Prostate gland (tissue), 2 donors: ENCODE data around the gene ACTL7B.

Experiments
- CTCF ChIP-seq, 4 experiments: fragments of 200-600 bp in 2 of 4; fragments of 450-650 bp in 2 of 4; sonication (generic) in 2 of 4; IDR thresholded peaks; 1 replicate in 3 of 4; 2 replicates in 1 of 4; pipeline ENCODE4 v1.5.1; 2016 to 2019; ENCODE audit warnings: antibody characterized with exemption in 4 of 4, mild to moderate bottlenecking in 2 of 4, moderate library complexity in 2 of 4
- POLR2AphosphoS5 ChIP-seq: sonication (generic); formaldehyde crosslinking; IDR thresholded peaks from one replicate; pipeline ENCODE4 v1.6.1; 2017; ENCODE audit warnings: antibody characterized with exemption

GRCh38 chr9:108860354-108860753 is 4.6 kb upstream of the ACTL7B start:
- TF ChIP-seq CTCF (IDR thresholded peaks at IDR 0.05) (no peak), POLR2AphosphoS5 (no peak)
